ENCODE measurements around the gene PHKB.

PHKB gene

DNA sequence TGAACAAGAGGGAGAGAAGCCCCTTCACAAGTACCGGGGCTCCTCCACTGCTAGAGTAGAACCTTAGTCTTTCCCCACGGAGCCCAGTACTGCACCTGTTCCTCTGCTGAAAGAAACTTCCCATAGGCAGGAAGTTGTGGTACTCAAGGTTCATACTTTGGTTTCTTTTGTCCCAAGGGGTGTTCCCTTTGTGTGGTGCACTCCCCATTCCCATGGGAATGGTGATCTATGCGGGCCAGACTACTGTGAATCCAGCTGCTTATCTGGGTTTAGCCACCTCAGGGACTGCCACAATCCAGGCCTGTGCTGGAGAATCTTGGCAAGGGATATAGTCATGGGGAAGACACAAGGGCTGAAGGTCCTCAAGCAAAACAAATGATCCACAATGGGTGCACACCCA lies 110.6 kb downstream of the PHKB start:
- no peak for DNase-seq

DNA sequence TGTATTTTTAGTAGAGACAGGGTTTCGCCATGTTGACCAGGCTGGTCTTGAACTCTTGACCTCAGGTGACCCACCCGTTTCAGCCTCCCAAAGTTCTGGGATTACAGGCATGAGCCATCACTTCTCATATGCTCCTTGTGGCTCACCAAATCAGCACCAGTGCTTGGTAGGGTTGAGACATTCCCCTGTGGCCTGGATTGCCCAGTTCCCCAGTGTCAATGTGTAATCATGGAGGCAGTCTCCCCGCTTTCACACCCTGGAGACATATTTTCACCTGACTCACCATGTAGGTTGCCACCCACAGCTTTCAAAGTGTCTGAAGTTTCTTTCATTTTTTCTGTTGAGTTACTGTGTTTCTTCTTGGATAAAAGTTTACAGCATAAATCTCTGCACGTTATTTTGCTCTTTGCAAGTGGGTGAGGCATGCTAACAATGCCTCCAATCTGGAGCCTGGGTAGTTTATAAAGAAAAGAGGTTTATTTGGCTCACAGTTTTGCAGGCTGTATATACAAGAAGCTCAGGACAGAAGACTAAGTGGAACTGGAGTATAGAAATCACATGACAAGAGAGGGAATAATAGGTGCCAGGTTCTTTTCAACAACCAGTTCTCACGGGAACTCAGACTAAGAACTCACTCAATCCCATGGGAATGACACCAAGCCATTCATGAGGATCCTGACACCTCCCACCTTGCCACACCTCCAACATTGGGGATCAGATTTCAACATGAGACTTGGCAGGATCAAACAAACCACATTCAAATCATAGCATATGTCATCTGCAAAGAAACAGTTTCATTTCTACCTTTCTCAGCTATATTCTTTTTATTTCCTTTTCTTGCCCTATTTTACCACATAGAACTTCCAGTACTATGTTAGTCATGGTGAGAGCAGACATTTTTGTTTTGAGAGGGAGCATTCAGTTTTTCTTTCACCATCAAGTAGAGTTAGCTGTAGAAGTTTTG lies 113.2 kb downstream of the PHKB start:
- peak in 2 of 5 experiments; percentile 15 for DNase-seq

DNA sequence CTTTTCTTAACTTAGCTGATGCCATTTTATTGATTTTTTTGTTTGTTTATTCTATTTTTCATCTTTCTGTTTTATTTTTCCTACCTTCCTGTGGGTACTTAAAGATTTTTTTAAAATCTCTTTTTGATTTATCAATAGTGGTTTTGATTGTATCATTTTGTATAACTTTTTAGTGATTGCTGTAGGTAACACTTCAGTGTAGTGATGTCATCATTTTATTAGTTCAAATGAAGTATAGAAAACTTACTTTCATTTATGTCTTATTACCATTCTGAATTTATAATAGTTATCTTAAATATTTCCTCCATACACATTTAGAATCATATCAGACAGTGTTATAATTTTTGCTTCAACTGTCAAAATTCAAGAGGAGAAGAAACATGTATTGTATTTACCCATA lies 115.9 kb downstream of the PHKB start:
- DNase-seq, result no peak

DNA sequence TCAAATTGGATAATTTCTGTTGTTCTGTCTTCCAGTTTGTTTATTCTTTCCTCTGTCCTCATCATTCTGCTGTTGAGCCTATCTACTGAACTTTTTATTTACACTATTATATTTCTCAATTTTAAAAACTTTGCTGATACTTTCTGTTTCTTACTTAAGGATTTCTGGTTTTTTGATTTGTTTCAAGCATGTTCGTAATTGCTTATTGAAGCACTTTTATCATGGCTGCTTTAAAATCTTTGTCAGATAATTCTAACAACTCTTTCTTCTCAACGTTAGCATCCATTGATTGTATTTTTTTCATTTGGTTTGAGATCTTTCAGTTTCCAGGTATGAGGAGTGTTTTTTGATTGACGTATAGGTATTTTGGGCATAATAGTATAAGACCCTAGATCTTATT lies 116.9 kb downstream of the PHKB start:
- DNase-seq, result no peak

DNA sequence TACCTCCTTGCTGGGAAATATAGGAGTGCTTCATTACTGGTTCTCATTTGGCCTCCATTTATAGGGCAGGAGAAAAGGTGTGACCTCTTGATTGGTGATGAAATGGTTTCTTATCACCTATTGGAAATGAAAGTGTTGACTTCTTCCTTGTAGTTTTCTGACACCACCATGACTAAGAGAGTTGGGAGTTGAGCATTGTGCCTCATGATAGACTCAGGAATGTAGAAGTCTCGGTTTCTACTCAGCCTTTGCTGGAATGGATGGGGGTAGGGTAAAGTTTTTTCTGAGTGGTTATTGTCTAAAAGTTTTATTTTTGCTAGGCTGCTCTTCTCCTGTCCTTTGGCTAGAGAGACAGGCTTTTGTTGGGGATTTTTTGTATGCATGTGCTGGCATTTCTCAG lies 117.4 kb downstream of the PHKB start:
- DNase-seq, result no peak

DNA sequence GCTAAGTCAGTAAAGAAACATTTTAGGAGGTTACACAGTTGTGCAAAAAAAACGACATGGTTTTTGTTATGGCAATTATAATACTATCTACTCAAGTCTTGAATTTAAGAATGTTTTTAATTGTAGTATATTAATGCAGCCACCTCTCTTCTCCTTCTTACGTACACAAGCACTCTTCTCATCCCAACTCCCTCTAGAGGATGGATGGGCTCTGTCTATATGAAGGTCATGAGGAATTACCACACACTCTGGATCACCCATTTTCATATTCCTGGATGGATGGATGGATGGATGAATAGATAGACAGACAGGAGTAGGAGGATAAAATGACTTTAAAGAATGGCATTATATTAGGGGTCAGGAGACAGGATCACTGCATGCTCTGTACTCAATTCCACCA lies 120.0 kb downstream of the PHKB start:
- DNase-seq, result no peak

DNA sequence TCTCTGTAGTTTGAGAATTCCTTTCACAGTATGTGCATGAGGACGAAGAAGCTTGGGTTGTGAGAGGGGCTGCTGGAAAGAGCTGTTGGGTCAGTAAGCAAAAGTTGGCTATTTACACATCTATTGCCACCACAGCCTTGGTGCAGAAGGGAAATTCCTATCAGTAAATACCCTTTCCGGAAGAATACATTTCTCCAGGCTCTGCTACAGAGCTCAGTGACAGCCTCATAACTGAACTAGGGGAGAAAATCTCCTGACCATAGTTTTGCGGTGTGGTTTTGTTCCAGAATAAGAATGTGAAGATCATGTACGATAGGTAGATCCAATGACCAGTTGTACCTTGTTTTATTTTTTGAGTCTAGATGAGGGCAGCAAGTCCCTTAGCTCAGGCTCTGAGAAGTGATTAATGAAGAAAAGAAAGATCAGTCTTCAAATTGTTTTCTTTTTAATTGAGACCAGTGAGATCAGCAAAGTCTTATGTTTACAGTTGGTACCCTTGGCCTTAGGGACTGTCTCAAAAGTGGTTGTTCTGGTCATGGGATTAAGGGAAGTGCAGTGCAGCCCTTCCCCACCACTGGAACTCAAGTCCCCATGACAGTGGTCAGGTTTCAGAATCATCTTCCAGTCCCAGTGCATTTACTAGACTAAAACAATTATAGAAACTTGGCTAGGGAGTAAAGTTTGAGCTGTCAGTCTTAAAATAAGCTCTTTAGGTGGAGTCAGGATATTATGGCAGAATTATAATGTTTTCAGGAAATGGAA lies 123.5 kb downstream of the PHKB start:
- no peak for DNase-seq

DNA sequence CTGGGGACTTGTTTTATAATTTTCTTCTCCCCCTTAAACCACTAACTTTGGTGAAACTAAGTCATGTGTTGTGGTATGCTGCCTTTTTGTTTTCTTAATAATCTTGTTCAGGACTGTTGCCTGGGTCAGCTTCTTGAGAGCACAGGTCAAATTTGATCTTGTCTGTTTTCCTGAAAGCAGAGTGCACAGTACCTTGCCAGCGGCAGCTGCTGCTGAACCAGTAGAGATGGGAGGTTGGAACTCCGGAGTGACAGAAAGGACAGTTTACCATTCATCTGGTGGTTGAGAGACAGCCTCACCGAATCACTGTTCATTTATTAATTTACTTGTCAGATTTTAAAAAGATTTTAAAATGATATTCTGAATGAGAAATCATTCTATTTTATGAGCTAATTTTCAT lies 125.0 kb downstream of the PHKB start:
- DNase-seq, result no peak

DNA sequence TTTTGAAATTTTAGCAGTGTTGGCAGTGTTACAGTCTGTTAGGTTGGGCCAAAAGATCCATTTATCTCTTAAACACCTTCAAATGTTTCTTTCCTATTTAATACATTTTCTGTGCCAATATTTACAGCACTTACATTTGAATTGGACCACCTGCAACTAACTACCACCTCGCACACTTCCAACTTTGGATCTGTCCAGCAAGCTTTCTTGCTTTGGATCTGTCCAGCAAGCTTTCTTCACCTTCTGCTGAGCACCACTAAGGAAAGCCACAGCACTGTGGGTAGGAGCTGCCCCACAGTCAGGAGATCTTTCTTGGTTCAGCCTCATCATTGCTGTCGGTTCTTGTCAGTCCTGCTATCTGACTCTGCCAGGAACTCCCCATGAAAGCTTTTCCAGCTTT lies 129.3 kb downstream of the PHKB start:
- DNase-seq, result no peak

DNA sequence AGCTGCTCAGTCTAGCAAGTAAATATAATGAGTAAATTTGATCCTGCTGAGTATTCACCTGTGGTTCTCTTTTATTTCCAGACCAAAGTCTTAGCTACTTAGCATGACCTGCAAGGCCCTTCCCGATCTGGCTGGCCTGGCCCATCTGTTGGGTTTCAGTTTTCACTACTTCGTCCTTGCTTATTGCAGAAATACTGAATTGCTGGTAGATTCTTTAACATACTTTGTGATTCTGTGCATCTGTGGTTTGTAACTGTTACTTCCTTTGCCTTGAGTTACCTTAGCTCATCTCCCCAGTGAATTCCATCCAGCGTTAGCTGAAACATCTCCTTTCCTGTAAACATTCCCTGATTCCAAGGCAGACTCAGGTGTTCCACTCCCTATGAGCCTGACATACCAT lies 131.1 kb downstream of the PHKB start:
- no peak for DNase-seq

DNA sequence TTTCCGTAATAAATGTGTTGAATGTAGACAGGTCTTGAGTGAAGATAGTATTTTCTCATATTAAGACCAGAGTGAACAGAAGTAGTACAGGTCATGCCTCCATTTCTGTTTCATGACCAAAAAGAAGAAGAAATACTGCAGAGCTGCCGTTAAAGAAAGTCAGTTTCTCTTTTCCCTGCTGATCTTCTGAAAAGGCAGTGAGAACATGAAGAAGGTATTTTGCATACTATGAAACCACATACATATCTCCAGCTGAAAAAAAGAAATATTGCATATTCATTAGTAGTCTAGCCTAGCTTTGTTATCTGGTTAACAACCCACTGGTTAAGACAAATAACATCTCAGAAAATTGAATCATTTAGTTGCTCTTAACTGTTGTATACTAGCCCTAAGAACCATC lies 138.4 kb downstream of the PHKB start:
- DNase-seq, result no peak

DNA sequence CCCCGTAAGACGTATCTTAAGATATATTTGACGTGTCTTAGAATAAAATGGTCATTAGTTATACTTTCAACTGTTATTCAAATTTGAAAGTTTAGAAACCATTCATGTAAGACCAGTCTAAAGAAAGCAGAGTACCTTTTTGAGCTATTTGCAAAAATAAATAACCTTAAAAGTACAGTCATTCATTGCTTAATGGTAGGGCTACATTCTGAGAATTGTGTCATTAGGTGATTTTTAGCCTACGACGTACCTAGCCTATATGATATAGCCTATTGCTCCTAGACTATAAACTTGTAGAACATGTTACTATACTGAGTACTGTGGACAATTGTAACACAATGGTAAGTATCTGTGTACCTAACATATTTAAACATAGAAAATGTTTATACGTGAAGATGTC lies 139.2 kb downstream of the PHKB start:
- no peak for DNase-seq

DNA sequence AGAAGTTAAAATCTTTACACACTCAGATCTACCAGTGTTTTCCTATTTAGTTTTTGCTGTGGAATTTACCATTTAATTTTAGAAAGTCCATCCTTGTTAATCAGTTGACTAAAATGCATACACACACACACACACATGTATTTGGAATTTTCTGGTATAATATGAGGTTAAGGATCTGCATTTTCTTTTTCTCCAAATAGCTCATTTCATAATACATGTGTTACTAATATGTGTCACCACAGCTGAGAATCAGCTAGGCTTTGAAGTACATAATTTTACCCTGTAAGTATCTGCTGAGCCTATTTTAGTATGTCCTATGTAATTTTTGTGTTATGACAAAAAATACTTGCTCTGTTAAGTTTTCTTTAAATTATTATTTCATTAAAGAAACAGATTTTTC lies 143.2 kb downstream of the PHKB start:
- DNase-seq, result no peak

DNA sequence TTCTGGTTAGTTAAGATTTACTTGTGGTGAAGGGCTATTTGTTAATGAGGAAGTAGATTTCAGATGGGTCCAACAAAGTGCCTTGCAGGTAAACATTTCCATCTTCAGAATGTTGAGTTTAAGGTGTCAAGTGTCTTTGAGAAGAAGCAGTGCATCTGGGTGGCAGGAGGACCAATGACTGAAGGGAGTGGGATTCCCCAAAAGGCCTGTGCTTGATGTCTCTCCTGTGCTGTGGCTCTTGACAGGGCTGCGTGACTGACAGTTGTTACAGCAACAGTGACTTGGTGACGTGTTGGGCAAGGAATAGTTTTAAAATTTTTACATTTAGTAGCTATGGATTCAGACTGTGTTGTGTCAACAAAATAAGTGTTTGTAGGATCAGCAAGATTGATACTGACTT lies 149.9 kb downstream of the PHKB start:
- no peak for DNase-seq

DNA sequence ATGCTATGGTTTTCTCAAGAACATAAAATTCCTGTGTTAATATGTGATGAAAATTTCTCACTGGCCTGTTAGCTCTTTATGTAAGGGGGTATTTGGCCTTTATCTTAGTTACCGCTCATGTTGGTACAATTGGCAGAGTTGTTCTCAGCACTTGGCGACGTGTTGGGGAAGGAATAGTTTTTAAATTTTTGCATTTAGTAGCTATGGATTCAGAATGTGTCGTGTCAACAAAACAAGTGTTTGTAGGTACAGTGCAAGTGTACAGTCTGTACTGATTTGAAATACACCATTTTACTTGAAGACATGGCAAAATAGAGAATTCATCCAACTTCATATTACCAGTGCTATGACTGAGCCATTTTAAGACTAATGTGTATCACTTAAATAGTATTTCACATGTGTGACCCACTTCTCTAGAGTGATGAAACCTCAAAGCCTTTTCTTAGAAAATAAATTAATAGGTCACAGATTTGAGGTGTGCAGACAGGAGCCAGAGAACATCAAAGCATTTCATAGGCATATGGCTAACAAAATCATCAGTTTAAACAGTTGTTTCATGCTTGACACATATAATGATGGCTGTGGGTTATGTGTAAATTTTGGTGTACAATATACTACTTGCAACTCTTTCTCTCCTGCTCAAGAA lies 150.8 kb downstream of the PHKB start:
- DNase-seq, result no peak

DNA sequence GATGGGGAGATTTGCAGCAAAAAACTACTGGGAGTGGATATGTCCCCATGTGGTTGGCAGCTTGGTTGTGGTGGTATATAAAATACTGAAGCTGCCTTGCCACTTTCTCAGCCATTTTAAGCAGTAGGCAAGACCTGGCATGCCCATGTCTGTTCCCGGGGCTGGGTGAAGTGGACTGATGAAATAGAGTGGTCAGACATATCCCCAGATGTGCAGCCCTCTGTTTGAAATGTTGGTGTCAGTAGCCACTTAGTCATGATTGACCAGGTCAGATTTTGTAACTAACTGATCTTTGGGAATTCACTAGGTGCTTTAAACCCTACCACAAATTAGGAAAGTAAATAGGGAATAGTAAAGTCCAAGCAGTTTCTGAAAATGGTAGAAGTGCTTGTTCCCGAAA lies 151.6 kb downstream of the PHKB start:
- no peak for DNase-seq

DNA sequence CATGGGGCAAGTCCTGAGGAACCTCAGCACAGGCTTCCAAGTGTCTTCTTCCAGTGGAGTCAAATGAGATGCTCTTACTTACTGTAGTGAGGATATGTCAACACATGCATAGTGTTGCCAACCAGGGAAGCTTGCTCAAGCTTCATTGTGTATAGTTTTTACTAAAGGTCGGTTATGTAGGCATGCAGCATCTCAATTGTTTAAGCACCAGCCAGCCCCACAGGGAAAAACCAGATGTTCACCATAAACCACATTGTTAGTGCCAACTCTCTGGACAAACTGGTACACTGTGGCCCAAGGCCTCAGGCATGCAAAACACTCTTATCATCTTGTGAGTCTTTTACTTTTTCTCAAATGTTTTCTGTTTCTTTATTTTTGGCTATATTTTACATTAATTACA lies 152.1 kb downstream of the PHKB start:
- DNase-seq, result no peak

DNA sequence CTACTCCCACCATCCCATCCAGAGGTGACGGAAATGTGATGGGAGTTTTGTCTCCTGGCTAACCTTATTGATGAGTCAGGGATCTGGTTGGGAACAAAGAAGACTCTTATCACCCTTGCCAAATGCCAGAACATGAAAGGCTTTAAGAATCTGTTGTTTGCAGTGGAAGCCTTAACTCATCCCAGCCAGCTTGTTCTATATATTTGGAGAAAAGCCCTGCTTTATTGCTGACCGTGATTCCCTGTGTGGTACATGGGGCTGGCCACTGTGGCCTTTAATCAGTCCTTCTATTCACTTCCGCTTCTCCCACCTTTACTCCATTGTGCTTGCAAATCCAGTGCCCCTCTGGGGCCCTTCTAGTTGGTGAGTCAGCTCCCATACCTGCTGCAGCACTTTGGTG lies 156.6 kb downstream of the PHKB start:
- DNase-seq, result no peak

DNA sequence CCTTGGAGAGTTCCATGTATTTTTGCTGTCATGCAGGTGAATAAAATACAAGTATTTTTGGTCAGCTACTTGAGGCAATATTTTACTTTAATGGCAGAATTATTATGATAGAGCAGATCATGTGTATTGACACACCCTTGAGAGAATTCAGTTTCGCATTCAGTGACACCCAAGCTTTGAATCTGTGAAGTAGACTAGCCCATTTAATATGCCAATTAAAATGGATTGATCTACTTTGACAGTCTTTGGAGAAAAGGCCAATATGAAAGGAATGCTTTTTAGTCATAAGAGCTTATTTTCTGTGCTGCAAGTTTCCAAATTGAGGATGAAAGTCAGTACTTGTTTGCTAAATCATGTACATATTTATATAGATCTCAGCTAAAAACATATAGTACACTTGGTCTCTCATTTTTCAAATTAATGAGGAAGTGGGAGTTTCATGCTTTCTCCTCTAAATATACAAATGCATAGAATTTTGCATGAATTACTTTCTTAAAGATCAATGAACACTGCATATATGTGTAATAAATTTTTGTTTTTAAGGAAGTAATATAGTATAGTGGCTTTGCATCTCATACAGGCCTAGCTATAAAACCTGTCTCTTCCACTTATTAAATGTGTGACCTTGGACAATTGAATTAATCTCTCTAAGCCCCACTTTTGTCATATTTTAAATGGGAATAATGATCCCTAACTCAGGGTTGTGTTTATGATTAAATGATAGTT lies 161.5 kb downstream of the PHKB start:
- no peak for DNase-seq

DNA sequence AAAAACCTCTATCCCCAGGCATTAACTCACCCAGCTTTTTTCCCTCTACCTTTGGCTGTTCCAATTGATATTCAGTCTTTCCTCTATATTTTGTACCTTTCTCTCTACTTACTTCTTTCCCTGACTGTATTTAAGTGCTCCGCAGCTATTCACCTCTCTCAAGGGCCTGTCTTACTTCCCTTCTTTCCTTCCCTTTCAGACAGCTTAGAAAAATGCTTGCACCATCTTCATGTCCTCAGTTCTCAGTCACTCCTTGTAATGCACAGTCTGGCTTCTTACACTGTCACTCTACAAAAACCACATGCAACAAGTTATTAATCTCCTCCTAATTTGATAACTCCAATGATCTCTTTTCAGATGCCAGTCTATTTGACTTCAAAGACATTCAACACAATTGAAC lies 163.4 kb downstream of the PHKB start:
- DNase-seq, result no peak

DNA sequence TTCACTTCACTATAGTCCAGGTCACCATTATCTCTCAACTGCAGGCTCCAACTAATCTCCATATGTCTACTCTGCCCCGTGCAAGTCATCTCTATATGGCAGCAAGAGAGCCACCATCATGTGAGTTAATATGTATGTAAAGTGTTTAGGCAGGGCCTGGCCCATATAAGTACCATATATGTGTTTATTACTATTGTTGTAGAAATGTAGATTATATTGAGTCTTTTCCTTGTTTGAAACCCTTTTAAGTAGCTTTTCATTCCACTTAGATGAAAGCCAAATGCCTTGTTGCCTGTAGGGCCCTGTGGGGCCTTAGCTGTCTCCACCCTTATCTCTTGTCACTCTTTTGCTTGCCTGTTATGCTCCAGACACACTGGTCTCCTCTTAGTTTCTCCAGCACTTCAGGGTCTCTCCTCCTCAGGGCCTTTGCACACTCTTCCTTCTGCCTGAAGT lies 164.0 kb downstream of the PHKB start:
- no peak for DNase-seq

DNA sequence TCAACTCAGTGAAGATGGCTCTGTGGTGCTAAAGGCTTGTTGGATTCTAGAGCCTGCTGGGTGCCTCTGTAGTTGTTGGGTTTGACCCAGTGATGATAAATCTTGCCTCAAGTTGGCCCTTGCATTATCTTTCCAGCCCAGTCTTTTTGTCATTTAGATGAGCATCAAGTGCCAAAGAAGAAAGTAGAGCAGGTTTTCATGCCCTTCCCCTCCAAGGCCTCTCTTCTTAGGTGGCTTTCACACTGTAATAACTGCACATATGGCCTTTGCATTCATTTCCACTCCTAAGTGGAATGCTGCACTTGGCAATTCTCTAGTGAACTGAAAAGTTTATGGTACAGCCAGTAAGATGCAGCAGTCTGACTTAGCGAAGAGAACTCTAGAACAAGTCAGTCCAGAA lies 165.1 kb downstream of the PHKB start:
- no peak for DNase-seq

DNA sequence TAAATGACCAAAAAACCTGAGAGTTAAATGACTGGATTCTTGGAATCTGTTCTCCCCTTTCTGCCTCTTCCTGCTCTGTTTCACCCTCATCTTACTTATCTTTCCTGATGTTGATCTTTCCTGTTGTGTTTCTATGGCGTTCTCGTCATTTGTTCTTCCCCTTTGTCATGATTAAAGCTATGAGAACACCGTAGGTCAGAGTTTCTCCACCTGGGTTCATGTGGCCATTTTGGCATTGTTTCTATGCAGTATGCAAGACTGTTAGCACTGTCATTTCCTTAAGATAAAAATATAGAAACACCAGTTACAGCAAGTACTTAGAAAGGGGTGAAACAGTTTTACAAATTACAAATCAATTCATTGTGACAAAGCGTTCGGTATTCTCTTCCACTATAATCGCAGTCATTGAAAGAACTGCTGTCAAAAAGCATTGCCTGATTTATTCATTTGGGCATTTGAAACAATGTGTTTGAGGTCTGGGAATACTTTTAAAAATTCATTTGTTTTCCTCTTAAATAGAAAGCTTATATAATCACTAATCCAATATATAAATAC lies 166.0 kb downstream of the PHKB start:
- DNase-seq, result no peak
